GM12878 (cell line): ENCODE data around the gene CD38. TPM values are rescaled to one million over a fixed set of nuclear protein-coding genes. Genes with fewer than 3 reads are reported as not detected.

Experiments used
- ATAC-seq: fragments of 200-7000 bp; cut with Tn5 transposase; 3 replicates; pipeline ENCODE4 v1.9.1; 2020; ENCODE audit warnings: mild to moderate bottlenecking, moderate library complexity
- BruUV-seq: library from RNA; stranded (reverse); fragments of 400-500 nt; replicated peaks from 2 replicates; lab custom pipeline; 2021; lab: Mats Ljungman, UMichigan
- CTCF ChIA-PET: fragments of 300-600 bp; sonication (Branson Sonifier 250); formaldehyde crosslinking; extraction: SDS; loops from one replicate; lab custom pipeline; 2021; ENCODE audit warnings: inconsistent platforms; lab: Yijun Ruan, JAX
- POLR2A ChIA-PET: fragments of 350-600 bp; formaldehyde crosslinking; extraction: SDS; loops from one replicate; lab custom pipeline; 2021; ENCODE audit warnings: inconsistent platforms; lab: Charles Lee
- RAD21 ChIA-PET: fragments of 300-600 bp; sonication (Branson Sonifier 250); formaldehyde crosslinking; loops from one replicate; lab custom pipeline; 2023; ENCODE audit warnings: antibody characterized with exemption; ENCODE audit not compliant: unreplicated experiment; lab: Charles Lee
- SMC1A ChIA-PET: fragments of 300-600 bp; sonication (Branson Sonifier 250); formaldehyde crosslinking; loops from one replicate; lab custom pipeline; 2023; ENCODE audit not compliant: unreplicated experiment, uncharacterized antibody; lab: Charles Lee
- DNase-seq: peaks from one replicate; pipeline ENCODE4 v3.0.0-alpha.2; 2011; ENCODE audit warnings: low read depth, low spot score
- FAIRE-seq: peaks from 3 replicates; lab custom pipeline; 2011; peaks lifted over from hg19 to GRCh38; lab: Jason Lieb, UNC
- H2AFZ ChIP-seq: 2 replicates; pipeline ENCODE4 v1.6.0; 2011; ENCODE audit warnings: low read depth, low read length, control low read depth; ENCODE audit not compliant: control insufficient read depth
- H3K27ac ChIP-seq: 2 replicates; pipeline ENCODE4 v1.5.1; 2011; ENCODE audit warnings: control low read depth; ENCODE audit not compliant: control insufficient read depth, insufficient read depth
- H3K27me3 ChIP-seq, 2 experiments: replicated peaks in 1 of 2; 2 replicates each; pipeline versions ENCODE4 v1.6.0 to v1.6.1; 2011; ENCODE audit warnings: low read length in 1 of 2; ENCODE audit not compliant: control insufficient read depth in 2 of 2, insufficient read depth in 2 of 2
- H3K36me3 ChIP-seq, 2 experiments: 2 replicates each; pipeline ENCODE4 v1.5.1; 2011; ENCODE audit warnings: low read length in 1 of 2; ENCODE audit not compliant: control insufficient read depth in 2 of 2, insufficient read depth in 2 of 2
- H3K4me1 ChIP-seq: 2 replicates; pipeline ENCODE4 v1.6.1; 2011; ENCODE audit warnings: mild to moderate bottlenecking, low read length, moderate library complexity, mixed read lengths; ENCODE audit not compliant: control insufficient read depth, insufficient read depth
- H3K4me2 ChIP-seq: 2 replicates; pipeline ENCODE4 v1.6.0; 2011; ENCODE audit warnings: control low read depth; ENCODE audit not compliant: control insufficient read depth, insufficient read depth
- H3K4me3 ChIP-seq: fragments of 200-600 bp; sonication (generic); 2 replicates; pipeline ENCODE4 v1.5.1; 2016
- H3K79me2 ChIP-seq: 2 replicates; pipeline ENCODE4 v1.6.0; 2011; ENCODE audit warnings: low read length; ENCODE audit not compliant: control insufficient read depth, insufficient read depth
- H3K9ac ChIP-seq: 2 replicates; pipeline ENCODE4 v1.8.0; 2011; ENCODE audit warnings: low read length, control low read depth, mixed read lengths; ENCODE audit not compliant: control insufficient read depth, insufficient read depth
- H3K9me3 ChIP-seq: replicated peaks from 3 replicates; pipeline ENCODE4 v1.5.1; 2011; ENCODE audit warnings: mild to moderate bottlenecking, low read length; ENCODE audit not compliant: control insufficient read depth, insufficient read depth
- H4K20me1 ChIP-seq: 2 replicates; pipeline ENCODE4 v1.6.0; 2011; ENCODE audit not compliant: control insufficient read depth, insufficient read depth
- CEBPB ChIP-seq, 2 experiments: fragments of 150-350 bp in 1 of 2; IDR thresholded peaks; 2 replicates each; pipeline ENCODE4 v1.6.1; 2012 to 2014; ENCODE audit warnings: low read depth in 2 of 2, low read length in 2 of 2, borderline replicate concordance in 1 of 2, inconsistent platforms in 1 of 2
- E4F1 ChIP-seq: fragments of 450-650 bp; IDR thresholded peaks from 2 replicates; pipeline ENCODE4 v1.6.1; 2018; ENCODE audit warnings: borderline replicate concordance, mild to moderate bottlenecking; ENCODE audit not compliant: partially characterized antibody
- MYC ChIP-seq: IDR thresholded peaks from 2 replicates; pipeline ENCODE4 v1.6.1; 2011; ENCODE audit warnings: mild to moderate bottlenecking, low read length, moderate library complexity, inconsistent platforms; ENCODE audit not compliant: insufficient read depth, insufficient replicate concordance, insufficient read length, severe bottlenecking
- NFIC ChIP-seq: IDR thresholded peaks from 2 replicates; pipeline ENCODE4 v1.6.1; 2012; ENCODE audit warnings: low read depth, mild to moderate bottlenecking, inconsistent platforms, low read length, moderate library complexity
- PBX3 ChIP-seq: IDR thresholded peaks from 2 replicates; pipeline ENCODE4 v1.6.1; 2011; ENCODE audit warnings: mild to moderate bottlenecking, low read depth, low read length, moderate library complexity; ENCODE audit not compliant: insufficient replicate concordance
- WRNIP1 ChIP-seq: IDR thresholded peaks from 2 replicates; pipeline ENCODE4 v1.6.1; 2011; ENCODE audit warnings: low read depth, low read length, improper control_type of control experiment, borderline replicate concordance
- YBX1 ChIP-seq: fragments of 450-650 bp; IDR thresholded peaks from 2 replicates; pipeline ENCODE4 v1.6.1; 2016; ENCODE audit warnings: antibody characterized with exemption
- ZSCAN29 ChIP-seq: fragments of 450-650 bp; IDR thresholded peaks from 2 replicates; pipeline ENCODE4 v1.6.1; 2017; ENCODE audit warnings: mild to moderate bottlenecking, moderate library complexity
- WGBS: methylation state at CpG from one replicate; pipeline ENCODE4 v1.1.6; 2016; ENCODE audit warnings: low lambda C conversion rate; ENCODE audit not compliant: insufficient replicate concordance, insufficient coverage; ENCODE audit errors: missing lambda C conversion rate; 5-methylcytosine and 5-hydroxymethylcytosine counted together
- in situ Hi-C: fragments of 300-500 bp; cut with MboI; formaldehyde crosslinking; loops from 9 replicates; pipeline ENCODE4 v1.14.3; 2018; ENCODE audit warnings: mixed read lengths
- intact Hi-C: fragments of 100-400 bp; cut with micrococcal nuclease; formaldehyde crosslinking; loops from one replicate; pipeline ENCODE4 v1.14.2; 2022; ENCODE audit not compliant: unreplicated experiment
- polyA plus RNA-seq, 11 experiments: library from polyadenylated mRNA; depleted of rRNA in 4 of 11; unstranded in 6 of 11; stranded (reverse) in 5 of 11; fragments of >200 nt; fragmentation: Nextera tagmentation in 4 of 11; fragmentation: Illumina TruSeq in 1 of 11; extraction: Ambion mirVana in 4 of 11; extraction: Trizol in 1 of 11; gene quantifications; 1 replicate in 1 of 11; 2 replicates in 10 of 11; pipeline versions ENCODE4 v1.2.1 to v1.2.3, GENCODE V29; 2011 to 2016; ENCODE audit warnings: inconsistent platforms in 2 of 11, missing spikeins in 2 of 11, low read depth in 1 of 11
- total RNA-seq, 4 experiments: library from RNA; depleted of rRNA in 3 of 4; stranded (reverse); fragments of >200 nt in 3 of 4; fragmentation: Illumina TruSeq in 1 of 4; extraction: Trizol in 1 of 4; gene quantifications; 2 replicates each; pipeline versions ENCODE4 v1.2.1 to v1.2.3, GENCODE V29; 2013 to 2021

CD38 gene
- total and polyA plus RNA-seq, 10 of the 15 experiments (the other 5 are each of a cell fraction or from before 2014, with no cell fraction given) = 3.5 to 39.8 (median 12.7) TPM

- H3K79me2 ChIP-seq = no peaks in the 10 kb centered on the region
- ChIA-PET SMC1A (no interaction called here), POLR2A (no interaction called here), CTCF (interaction anchor here (1.2 to 1.9 kb wide), 2 partner anchors 9 to 63 kb away, joined by 4 to 5 read pairs; no protein-coding TSS in a partner anchor), RAD21 (interaction anchor here (1.1 kb wide), 1 partner anchor 63 kb away, joined by 3 read pairs; no protein-coding TSS in a partner anchor)
- in situ Hi-C loops = no loop called here
- intact Hi-C loops = no loop called here
- ATAC-seq = no peak
- no peak for DNase-seq
- BruUV-seq = no TSS peak
- TF ChIP-seq WRNIP1 = no peak
- no peak for TF ChIP-seq PBX3
- TF ChIP-seq E4F1 = no peak
- TF ChIP-seq MYC = no peak
- TF ChIP-seq YBX1 = no peak
- no peak for TF ChIP-seq NFIC
- no peak for TF ChIP-seq ZSCAN29
- no peak for TF ChIP-seq CEBPB (IDR thresholded peaks at IDR 0.05; ENCODE audit: borderline replicate concordance in 1 of 2, low read depth in 2 of 2, low read length in 2 of 2)
- 0% methylated on average over 1 of the region's 1 CpG for WGBS
- H3K4me2 ChIP-seq = no peak overlapping the region
- no peaks in the 10 kb centered on the region for H4K20me1 ChIP-seq
- H3K36me3 ChIP-seq = no peaks in the 10 kb centered on the region
- no peak overlapping the region for H3K4me3 ChIP-seq
- no peak overlapping the region for H3K9ac ChIP-seq
- no peak overlapping the region for H2AFZ ChIP-seq
- no peaks in the 10 kb centered on the region; a peak in 1 of 4 replicates for H3K27me3 ChIP-seq
- H3K4me1 ChIP-seq = no peaks in the 10 kb centered on the region
- no peak overlapping the region for H3K27ac ChIP-seq
- FAIRE-seq = no peak
- H3K9me3 ChIP-seq = no peaks in the 10 kb centered on the region; the same call in 1 of the 3 replicates
Observed at GRCh38 chr4:15742083-15742582, 36.0 kb upstream of the CD38 start.
